Astrocyte of the cerebellum (primary cell): ENCODE data around the gene PEX1.
"Not testable (repeated sequence)": the region's sequence is repeated elsewhere in the genome, so short reads cannot be mapped to it uniquely, and the experiment has no call there.

Experiments
- DNase-seq: peaks from one replicate; pipeline ENCODE4 v3.0.0-alpha.2; 2011; ENCODE audit warnings: low read depth
- H3K4me3 ChIP-seq: 2 replicates; pipeline ENCODE4 v1.5.1; 2011; ENCODE audit warnings: mild to moderate bottlenecking, low read depth, low read length, moderate library complexity
- in situ Hi-C: cut with HindIII; loops from 2 replicates; pipeline ENCODE4 v1.10.0; 2017; ENCODE audit warnings: low sequenced_read_pairs
- TF ChIP-seq, protein P1 (sequence below): IDR thresholded peaks from 2 replicates; pipeline ENCODE4 v1.5.1; 2012; ENCODE audit warnings: low read length, low read depth, moderate library complexity, mild to moderate bottlenecking; ENCODE audit errors: missing control alignments

Gene PEX1

DNA sequence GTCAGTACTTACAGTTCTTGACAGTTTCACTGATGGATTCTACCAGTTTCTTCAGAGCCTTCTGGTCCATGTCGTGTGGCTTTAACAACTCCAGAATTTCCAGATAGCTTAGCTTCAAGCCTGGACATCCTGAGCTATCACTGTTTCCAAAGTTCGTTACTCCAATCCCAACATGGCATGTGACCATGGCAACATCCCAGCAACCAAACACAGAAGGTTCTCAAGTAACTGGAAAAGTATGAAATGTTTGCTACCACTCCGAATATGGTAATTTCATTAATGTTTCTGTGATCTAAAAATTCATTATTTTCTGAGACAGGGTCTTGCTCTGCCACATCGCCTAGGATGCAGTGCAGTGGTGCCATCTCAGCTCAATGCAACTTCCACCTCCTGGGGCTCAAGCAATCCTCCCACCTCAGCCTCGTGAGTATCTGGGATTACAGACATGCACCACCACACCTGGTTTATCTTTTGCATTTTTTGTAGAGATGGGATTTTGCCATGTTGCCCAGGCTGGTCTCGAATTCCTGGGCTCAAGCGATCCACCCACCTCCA is 29.6 kb upstream of the PEX1 start:
- no peak overlapping the region for H3K4me3 ChIP-seq
- in situ Hi-C loops: no loop called here
- DNase-seq: no peak
- TF ChIP-seq, protein P1, sequence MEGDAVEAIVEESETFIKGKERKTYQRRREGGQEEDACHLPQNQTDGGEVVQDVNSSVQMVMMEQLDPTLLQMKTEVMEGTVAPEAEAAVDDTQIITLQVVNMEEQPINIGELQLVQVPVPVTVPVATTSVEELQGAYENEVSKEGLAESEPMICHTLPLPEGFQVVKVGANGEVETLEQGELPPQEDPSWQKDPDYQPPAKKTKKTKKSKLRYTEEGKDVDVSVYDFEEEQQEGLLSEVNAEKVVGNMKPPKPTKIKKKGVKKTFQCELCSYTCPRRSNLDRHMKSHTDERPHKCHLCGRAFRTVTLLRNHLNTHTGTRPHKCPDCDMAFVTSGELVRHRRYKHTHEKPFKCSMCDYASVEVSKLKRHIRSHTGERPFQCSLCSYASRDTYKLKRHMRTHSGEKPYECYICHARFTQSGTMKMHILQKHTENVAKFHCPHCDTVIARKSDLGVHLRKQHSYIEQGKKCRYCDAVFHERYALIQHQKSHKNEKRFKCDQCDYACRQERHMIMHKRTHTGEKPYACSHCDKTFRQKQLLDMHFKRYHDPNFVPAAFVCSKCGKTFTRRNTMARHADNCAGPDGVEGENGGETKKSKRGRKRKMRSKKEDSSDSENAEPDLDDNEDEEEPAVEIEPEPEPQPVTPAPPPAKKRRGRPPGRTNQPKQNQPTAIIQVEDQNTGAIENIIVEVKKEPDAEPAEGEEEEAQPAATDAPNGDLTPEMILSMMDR: no peak

GRCh38 chr7:92557249-92557648 is 28.9 kb upstream of the PEX1 start:
- in situ Hi-C loops: no loop called here
- TF ChIP-seq, protein P1: no peak
- DNase-seq: no peak
- H3K4me3 ChIP-seq: no peak overlapping the region

- TF ChIP-seq, protein P1: no peak
- H3K4me3 ChIP-seq: no peak overlapping the region
- in situ Hi-C loops: no loop called here
- no peak for DNase-seq
These were observed 21.9 kb upstream of the PEX1 start for GRCh38 chr7:92550194-92550593.

- TF ChIP-seq, protein P1: no peak
- H3K4me3 ChIP-seq: no peak overlapping the region
- DNase-seq: no peak
- in situ Hi-C loops: no loop called here
These were observed 19.3 kb upstream of the PEX1 start for GRCh38 chr7:92547579-92547978.

DNA sequence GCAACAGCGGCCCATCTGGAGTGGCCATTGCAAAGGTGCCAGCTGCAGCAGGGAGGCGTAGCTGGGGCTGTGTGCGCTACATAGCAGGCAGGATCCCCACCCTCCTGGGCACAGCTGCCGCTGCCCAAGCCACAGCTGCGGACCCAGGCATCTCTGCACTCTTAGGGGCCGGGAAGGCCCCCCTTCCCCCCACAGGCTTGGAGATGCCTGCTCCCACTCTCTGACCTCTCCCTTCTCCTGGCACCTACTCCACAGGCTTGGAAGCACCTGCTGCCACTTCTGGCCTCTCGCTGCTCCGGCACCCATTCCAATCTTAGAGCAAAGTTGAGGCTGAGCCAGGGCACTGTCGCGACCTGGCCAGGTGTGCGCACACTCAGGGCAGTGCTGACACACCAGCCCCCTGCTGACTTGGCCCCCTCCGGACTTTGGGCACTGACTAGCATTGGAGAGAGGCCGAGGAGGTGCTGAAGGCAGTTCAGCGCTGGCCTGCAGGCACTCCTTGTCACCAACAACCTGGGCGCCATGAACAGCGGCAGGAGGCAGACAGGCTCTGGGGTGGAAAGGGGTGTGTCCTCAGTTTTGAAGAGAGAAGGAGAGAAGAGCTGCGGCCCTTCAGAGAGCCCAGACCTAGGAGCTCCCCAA is 18.7 kb upstream of the PEX1 start:
- TF ChIP-seq, protein P1: no peak
- no peak overlapping the region for H3K4me3 ChIP-seq
- in situ Hi-C loops: no loop called here
- DNase-seq: no peak

GRCh38 chr7:92545116-92545515 is 16.8 kb upstream of the PEX1 start:
- DNase-seq, in situ Hi-C loops, H3K4me3 ChIP-seq: not testable (repeated sequence)

- in situ Hi-C loops, H3K4me3 ChIP-seq, DNase-seq: not testable (repeated sequence)
These were observed 15.2 kb upstream of the PEX1 start for GRCh38 chr7:92543542-92543941.
